ENCODE measurements around the gene TAF3. TPM values are rescaled to one million over a fixed set of nuclear protein-coding genes. Genes with fewer than 3 reads are reported as not detected.

Gene TAF3
- polyA plus RNA-seq, 1 of the 3 experiments (the other 2 are of a cell fraction), result 2.4 TPM

GRCh38 chr10:8035641-8036470 lies 217.6 kb downstream of the TAF3 start:
- H3K9me2 ChIP-seq, result no peaks in the 10 kb centered on the region
- no peak overlapping the region for H3K4me3 ChIP-seq (ENCODE audit: low read depth in 2 of 2, low read length in 1 of 2)
- WGBS (ENCODE audit: low lambda C conversion rate), result 83% methylated on average over 41 of the region's 47 CpGs
- H3K9ac ChIP-seq, result no peak overlapping the region
- no peak for DNase-seq
- H2AFZ ChIP-seq (ENCODE audit: low read depth), result no peak overlapping the region
- no peaks in the 10 kb centered on the region for H3K27me3 ChIP-seq (ENCODE audit: insufficient read depth)
- no peak for TF ChIP-seq TEAD4 (IDR thresholded peaks at IDR 0.05; ENCODE audit: borderline replicate concordance, insufficient read depth)
- no peak for TF ChIP-seq FOSL2 (IDR thresholded peaks at IDR 0.05; ENCODE audit: borderline replicate concordance, low read depth)
- no peak for TF ChIP-seq POLR2AphosphoS5 (IDR thresholded peaks at IDR 0.05; ENCODE audit: low read depth, low read length)
- TF ChIP-seq JUND (IDR thresholded peaks at IDR 0.05), result no peak
- no peak for TF ChIP-seq FOXM1 (IDR thresholded peaks at IDR 0.05; ENCODE audit: low read depth)
- TF ChIP-seq, protein P1, sequence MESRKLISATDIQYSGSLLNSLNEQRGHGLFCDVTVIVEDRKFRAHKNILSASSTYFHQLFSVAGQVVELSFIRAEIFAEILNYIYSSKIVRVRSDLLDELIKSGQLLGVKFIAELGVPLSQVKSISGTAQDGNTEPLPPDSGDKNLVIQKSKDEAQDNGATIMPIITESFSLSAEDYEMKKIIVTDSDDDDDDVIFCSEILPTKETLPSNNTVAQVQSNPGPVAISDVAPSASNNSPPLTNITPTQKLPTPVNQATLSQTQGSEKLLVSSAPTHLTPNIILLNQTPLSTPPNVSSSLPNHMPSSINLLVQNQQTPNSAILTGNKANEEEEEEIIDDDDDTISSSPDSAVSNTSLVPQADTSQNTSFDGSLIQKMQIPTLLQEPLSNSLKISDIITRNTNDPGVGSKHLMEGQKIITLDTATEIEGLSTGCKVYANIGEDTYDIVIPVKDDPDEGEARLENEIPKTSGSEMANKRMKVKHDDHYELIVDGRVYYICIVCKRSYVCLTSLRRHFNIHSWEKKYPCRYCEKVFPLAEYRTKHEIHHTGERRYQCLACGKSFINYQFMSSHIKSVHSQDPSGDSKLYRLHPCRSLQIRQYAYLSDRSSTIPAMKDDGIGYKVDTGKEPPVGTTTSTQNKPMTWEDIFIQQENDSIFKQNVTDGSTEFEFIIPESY (IDR thresholded peaks at IDR 0.05; ENCODE audit: borderline replicate concordance, low read depth), result no peak
- no peaks in the 10 kb centered on the region for H3K36me3 ChIP-seq (replicated peaks in 1 of 2; ENCODE audit: control insufficient read depth in 1 of 2, insufficient read depth in 2 of 2, low read length in 1 of 2)
- H3K27ac ChIP-seq (ENCODE audit: low read depth in 2 of 2, low read length in 1 of 2), result no peak overlapping the region
- no peaks in the 10 kb centered on the region for H3F3A ChIP-seq (replicated peaks; ENCODE audit: insufficient read depth)
- no peaks in the 10 kb centered on the region for H3K9me3 ChIP-seq
- ChIA-PET POLR2A (no interaction called here), CTCF (no interaction called here)
- no peak overlapping the region for H3K4me2 ChIP-seq
- H3K79me2 ChIP-seq (ENCODE audit: insufficient read depth), result no peaks in the 10 kb centered on the region
- H4K20me1 ChIP-seq (ENCODE audit: insufficient read depth), result no peaks in the 10 kb centered on the region
- no peaks in the 10 kb centered on the region; a peak in 1 of 4 replicates for H3K4me1 ChIP-seq (ENCODE audit: control insufficient read depth in 1 of 2, insufficient read depth in 2 of 2, low read depth in 1 of 2, low read length in 1 of 2)

DNA sequence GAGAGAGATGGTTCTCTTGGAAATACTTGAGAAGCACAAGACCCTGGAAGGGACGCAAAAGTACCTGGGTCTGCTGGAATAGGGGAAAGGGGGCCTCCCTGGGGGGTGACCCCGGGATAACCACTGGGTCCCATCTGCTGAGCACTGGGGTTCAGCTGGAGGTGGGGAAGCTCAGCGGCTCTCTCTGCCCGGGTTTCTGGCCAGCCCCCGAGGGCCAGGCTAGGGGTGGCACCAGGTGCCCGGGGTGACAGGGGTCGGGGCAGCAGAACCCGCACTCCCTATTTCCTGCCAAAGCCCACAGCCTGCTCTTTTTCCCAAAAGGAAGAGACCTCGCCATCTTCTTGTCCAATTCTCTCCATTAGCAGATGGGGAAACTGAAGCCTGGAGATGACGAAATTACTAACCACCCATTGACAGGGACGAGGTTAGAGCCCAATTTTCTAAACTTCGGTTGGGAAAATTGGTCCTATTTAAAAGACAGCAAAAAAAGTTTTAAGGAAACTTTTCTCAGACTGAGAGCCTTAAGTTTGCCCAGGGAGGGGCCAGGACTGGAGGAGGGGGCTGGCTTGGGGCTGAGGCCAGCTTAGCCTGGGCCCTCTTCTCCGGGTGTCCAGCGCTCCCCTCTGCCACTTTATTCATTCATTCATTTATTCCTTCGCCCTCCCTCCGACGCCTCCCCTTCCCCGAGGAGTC lies 218.3 kb downstream of the TAF3 start:
- Histone ChIP-seq H3K4me2 (no peak overlapping the region), H3K27me3 (ENCODE audit: insufficient read depth) (no peaks in the 10 kb centered on the region), H3K9me2 (no peaks in the 10 kb centered on the region), H3K36me3 (replicated peaks in 1 of 2; ENCODE audit: control insufficient read depth in 1 of 2, insufficient read depth in 2 of 2, low read length in 1 of 2) (no peaks in the 10 kb centered on the region), H3K4me3 (ENCODE audit: low read depth in 2 of 2, low read length in 1 of 2) (no peak overlapping the region), H3K27ac (ENCODE audit: low read depth in 2 of 2, low read length in 1 of 2) (no peak overlapping the region), H4K20me1 (ENCODE audit: insufficient read depth) (no peaks in the 10 kb centered on the region), H3K9ac (no peak overlapping the region), H3K4me1 (ENCODE audit: control insufficient read depth in 1 of 2, insufficient read depth in 2 of 2, low read depth in 1 of 2, low read length in 1 of 2) (no peaks in the 10 kb centered on the region; a peak in 1 of 4 replicates), H3K79me2 (ENCODE audit: insufficient read depth) (no peaks in the 10 kb centered on the region), H3F3A (replicated peaks; ENCODE audit: insufficient read depth) (no peaks in the 10 kb centered on the region), H2AFZ (ENCODE audit: low read depth) (no peak overlapping the region), H3K9me3 (no peaks in the 10 kb centered on the region)
- DNase-seq, result no peak
- POLR2A ChIA-PET, result no interaction called here
- CTCF ChIA-PET, result no interaction called here
- WGBS (ENCODE audit: low lambda C conversion rate), result 82% methylated on average over 13 of the region's 18 CpGs
- TF ChIP-seq YY1 (IDR thresholded peaks at IDR 0.05; ENCODE audit: low read depth), result no peak
- TF ChIP-seq RXRA (IDR thresholded peaks at IDR 0.05; ENCODE audit: borderline replicate concordance, low read depth), result no peak
- TF ChIP-seq JUND (IDR thresholded peaks at IDR 0.05), result no peak
- no peak for TF ChIP-seq RFX5 (IDR thresholded peaks at IDR 0.05; ENCODE audit: low read length)
- no peak for TF ChIP-seq NFIC (IDR thresholded peaks at IDR 0.05; ENCODE audit: borderline replicate concordance)
- TF ChIP-seq, protein P2, sequence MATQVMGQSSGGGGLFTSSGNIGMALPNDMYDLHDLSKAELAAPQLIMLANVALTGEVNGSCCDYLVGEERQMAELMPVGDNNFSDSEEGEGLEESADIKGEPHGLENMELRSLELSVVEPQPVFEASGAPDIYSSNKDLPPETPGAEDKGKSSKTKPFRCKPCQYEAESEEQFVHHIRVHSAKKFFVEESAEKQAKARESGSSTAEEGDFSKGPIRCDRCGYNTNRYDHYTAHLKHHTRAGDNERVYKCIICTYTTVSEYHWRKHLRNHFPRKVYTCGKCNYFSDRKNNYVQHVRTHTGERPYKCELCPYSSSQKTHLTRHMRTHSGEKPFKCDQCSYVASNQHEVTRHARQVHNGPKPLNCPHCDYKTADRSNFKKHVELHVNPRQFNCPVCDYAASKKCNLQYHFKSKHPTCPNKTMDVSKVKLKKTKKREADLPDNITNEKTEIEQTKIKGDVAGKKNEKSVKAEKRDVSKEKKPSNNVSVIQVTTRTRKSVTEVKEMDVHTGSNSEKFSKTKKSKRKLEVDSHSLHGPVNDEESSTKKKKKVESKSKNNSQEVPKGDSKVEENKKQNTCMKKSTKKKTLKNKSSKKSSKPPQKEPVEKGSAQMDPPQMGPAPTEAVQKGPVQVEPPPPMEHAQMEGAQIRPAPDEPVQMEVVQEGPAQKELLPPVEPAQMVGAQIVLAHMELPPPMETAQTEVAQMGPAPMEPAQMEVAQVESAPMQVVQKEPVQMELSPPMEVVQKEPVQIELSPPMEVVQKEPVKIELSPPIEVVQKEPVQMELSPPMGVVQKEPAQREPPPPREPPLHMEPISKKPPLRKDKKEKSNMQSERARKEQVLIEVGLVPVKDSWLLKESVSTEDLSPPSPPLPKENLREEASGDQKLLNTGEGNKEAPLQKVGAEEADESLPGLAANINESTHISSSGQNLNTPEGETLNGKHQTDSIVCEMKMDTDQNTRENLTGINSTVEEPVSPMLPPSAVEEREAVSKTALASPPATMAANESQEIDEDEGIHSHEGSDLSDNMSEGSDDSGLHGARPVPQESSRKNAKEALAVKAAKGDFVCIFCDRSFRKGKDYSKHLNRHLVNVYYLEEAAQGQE (IDR thresholded peaks at IDR 0.05; ENCODE audit: low read depth, low read length), result no peak
- TF ChIP-seq FOSL2 (IDR thresholded peaks at IDR 0.05; ENCODE audit: borderline replicate concordance, low read depth), result no peak
- no peak for TF ChIP-seq PBX3 (IDR thresholded peaks at IDR 0.05)
- TF ChIP-seq MAX (IDR thresholded peaks at IDR 0.05; ENCODE audit: low read depth), result no peak
- TF ChIP-seq POLR2AphosphoS5 (IDR thresholded peaks at IDR 0.05; ENCODE audit: low read depth, low read length), result no peak
- TF ChIP-seq CHD2 (IDR thresholded peaks at IDR 0.05; ENCODE audit: low read length, partially characterized antibody), result no peak
- TF ChIP-seq RCOR1 (IDR thresholded peaks at IDR 0.05; ENCODE audit: low read length), result no peak
- no peak for TF ChIP-seq FOXJ3 (CRISPR knock-in tag; IDR thresholded peaks at IDR 0.05)
- TF ChIP-seq IRF3 (IDR thresholded peaks at IDR 0.05; ENCODE audit: low read depth, low read length), result no peak
- no peak for TF ChIP-seq SIN3A (IDR thresholded peaks at IDR 0.05; ENCODE audit: borderline replicate concordance, low read depth, low read length)
